HG03520 (cell line): ENCODE measurements around the gene ELOVL3.
"Not testable (repeated sequence)": the region's sequence is repeated elsewhere in the genome, so short reads cannot be mapped to it uniquely, and the experiment has no call there.

Experiments
- ATAC-seq: cut with Tn5 transposase; IDR thresholded peaks from one replicate; pipeline ENCODE4 v1.9.1; 2021; ENCODE audit warnings: mild to moderate bottlenecking, moderate library complexity; ENCODE audit not compliant: unreplicated experiment

ELOVL3 gene

DNA sequence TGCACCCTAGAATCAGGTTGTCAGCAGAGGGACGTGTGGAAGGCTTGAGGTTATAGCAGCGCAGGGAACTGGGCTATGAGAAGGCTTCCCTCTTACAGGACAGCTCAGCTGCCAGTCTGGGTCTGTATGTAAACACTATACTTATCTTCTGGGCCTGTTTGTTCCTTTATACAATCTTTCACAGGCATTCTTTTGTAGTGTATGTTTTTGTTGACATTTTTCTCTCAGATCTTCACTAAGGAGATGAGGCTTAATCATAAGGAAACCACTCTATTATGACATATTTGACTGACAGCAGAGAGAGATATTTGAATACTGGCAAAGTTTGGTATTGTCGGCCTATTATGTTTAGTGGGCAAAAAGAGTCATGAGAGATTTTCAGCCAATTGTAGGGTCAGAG, 20.2 kb downstream of the ELOVL3 start:
- no peak for ATAC-seq

DNA sequence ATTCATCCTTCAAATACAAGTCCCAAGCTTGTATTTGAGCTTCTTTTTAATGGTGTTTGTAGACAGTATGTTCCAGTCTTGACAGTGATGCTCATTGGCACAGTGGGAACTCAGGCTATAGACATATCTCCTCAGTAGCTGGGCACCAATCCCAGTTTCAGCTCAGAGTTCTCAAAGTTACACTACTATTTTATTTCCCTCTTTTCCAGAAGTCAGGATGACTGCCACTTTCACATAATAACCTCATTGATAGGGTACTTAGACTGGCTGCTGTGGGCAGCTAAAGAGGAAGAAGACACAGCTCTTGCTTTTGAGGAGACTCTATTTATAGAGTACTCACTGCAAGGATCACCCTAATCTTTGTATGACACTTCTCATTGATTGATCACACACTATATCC, 21.6 kb downstream of the ELOVL3 start:
- no peak for ATAC-seq

DNA sequence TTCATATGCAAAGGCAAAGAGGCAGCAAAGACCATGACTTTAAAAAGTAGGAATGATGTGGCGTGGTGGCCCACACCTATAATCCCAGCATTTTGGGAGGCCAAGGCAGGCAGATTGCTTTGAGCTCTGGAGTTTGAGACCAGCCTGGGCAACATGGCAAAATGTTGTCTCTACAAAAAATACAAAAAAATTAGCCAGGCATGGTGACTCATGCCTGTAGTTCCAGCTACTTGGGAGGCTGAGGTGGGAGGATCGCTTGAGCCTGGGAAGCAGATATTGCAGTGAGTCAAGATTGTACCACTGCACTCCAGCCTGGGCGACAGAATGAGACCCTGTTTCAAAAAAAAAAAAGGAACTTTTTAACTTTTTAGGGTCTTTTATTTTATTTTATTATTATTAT, 26.4 kb downstream of the ELOVL3 start:
- not testable (repeated sequence) for ATAC-seq

DNA sequence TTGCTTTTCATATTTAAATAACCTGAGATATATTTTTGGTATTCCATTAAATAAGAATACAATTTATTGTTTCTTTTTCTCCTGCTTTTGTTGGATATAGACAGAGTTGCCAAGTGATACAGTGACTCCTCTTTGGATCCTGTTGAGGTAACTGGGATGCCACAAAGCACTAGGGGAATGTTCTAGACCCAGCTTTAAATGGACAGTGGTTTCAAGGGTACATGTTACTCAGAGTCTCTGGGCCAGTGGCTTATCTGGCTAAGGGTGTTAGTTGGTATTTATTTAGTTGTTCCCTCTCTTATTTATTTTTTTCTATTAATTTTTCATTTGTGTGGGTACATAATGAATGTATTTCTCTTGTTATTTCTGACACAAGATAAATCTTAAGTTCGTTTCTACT, 28.3 kb downstream of the ELOVL3 start:
- no peak for ATAC-seq

DNA sequence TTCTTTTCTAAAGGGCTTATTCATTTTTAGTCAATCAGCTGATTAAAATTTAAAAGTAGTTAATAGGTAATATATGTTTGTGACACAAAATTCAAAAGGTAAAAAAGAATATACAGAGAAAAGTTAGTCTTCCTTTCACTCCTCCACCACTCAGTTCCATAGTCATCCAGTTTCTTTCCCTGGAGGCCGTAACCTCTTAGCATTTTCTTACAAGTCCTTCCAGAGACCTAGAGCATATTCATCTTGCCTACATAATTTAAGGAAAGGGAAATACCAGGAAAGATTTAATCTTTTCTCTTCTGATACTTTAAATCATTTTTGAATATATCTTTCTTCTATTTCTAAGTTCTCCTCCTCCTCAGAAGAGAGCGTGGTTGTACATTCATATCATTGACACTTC, 29.3 kb downstream of the ELOVL3 start:
- no peak for ATAC-seq

DNA sequence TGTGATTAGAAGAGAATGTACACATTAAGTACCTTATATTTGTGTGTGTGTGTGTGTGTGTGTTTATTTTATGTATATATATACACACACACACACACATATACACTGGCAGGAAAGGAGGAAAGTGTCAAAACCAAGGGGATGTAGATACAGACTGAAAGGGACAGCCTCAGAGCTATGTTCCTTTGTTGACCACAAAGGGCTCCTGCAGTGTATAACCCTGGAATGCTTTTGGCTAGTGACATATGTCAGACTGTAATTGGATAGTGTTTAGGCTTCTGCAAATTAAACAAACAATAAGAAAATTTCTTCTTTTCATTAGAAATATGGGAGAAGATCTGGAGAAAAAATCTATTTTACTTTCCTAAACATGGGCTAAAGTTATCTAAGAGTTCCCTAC, 35.1 kb downstream of the ELOVL3 start:
- ATAC-seq: no peak

DNA sequence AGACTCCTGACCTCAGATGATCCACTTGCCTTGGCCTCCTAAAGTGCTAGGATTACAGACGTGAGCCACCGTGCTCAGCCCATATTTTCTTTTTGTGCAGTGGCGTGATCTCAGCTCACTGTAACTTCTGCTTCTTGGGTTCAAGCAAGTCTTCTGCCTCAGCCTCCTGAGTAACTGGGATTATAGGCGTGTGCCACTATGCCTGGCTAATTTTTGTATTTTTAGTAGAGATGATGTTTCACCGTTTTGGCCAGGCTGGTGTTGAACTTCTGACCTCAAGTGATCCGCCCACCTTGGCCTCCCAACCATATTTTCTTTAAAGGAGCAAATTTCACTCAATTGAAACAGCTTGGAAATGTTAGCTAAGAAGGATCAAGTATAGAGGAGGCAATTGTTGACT, 35.7 kb downstream of the ELOVL3 start:
- no peak for ATAC-seq

DNA sequence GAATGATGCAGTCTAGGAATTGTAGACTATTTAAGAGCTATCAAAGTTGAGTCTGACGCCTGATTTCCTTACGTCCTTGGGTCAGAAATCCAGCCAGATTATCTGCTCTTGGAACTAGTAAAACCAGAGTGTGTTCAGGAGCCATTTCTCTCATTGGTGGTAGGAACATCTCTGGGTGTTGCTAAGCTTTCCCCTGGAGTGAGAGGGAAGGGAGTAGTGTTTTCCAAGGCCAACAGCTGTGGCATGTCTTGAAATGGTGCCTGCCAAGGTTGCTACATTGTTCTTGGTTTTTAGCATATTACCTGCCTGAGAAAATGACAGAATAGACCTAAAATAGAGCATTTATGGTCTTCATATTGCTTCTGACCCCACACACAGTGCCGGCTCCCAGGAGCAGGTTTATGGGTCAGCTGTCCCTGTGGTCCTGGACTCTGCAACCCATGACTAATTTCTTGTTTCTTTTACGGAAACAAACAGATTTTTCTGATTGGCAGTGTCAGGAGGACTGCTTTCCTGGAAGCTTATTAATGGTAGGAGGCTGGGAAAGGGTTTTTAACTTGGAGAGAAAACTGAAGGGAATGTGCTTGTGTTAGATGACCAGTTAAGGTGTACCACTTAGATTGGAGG, 36.8 kb downstream of the ELOVL3 start:
- no peak for ATAC-seq

DNA sequence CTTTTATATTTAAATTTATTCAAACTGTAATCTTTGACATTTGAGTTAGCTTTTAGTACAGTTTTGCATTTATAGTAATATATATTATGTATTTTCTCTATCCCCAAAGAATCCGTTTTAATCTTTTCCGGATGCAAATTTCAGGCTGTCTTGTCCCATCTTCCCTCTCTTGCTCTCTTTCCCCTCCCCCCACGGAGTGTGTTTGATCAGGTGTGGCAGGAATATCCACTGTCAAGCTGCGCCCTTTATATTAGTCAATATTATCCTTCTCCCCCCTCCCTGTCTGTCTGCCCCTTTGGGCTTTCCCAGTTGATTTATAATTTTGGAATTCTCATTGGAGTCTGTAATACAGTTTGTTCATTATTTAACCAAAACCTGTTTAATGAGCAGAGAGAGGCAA, 38.3 kb downstream of the ELOVL3 start:
- ATAC-seq: no peak

DNA sequence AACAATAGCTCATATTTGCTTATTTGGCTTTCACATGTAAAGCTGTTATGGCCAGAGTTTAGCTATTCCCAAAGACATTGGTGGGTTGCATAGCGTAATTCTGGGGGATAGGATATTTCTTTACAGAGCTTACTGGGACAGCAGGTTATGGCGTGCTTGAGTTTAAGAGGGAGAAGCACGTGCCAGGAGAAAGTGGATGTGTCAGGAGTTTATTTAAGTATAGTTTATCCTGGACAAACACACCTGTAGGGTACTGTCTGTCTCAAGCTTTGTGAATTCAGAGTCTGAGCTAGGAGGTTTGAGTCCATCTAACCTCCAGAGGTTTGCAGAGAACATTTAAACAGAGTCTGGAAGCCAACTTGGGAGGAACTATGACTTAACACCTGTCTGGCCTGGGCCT, 40.6 kb downstream of the ELOVL3 start:
- no peak for ATAC-seq

DNA sequence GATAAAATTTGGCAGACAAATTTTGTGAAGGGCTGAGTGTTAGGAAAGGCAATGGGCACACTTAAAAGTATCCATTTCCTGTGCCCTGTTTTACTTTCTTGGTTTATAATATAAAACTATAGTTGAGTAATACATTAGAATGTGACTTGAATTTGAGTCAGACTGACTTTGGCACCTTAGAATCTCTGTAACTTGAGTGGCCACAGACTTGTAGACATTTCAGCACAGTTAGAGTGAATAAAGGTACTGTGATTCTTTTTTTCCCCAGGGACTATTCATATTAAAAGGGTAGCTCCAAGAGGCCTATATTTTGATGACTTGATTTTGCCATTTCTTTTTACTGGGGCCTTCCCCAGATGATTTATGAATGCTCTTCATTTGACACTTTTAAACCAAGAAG, 41.6 kb downstream of the ELOVL3 start:
- no peak for ATAC-seq

DNA sequence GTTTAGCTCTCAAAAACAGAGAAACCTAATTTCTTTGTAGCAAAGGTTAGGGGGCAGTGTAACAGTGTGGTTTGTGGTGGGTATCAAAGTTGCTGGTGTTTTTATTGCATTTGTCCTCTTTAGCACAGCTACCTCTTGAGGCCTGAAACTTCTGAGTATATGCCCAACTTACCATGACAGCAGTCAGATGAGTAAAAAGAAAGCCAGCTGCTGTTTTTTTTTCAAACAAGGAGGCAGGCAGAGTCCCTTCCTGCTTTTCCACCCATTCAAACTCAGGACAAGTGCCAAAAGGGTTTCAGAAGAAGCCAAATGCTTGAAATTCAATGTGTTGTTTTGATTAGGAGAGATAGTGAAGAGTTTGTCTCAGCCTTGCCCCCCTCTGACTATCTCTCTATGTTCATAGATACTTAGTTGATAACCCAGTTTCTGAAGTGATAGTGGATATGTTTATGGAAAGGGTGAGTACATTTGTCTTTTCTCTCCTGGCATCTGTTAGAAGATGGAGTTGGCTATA, 42.3 kb downstream of the ELOVL3 start:
- no peak for ATAC-seq

DNA sequence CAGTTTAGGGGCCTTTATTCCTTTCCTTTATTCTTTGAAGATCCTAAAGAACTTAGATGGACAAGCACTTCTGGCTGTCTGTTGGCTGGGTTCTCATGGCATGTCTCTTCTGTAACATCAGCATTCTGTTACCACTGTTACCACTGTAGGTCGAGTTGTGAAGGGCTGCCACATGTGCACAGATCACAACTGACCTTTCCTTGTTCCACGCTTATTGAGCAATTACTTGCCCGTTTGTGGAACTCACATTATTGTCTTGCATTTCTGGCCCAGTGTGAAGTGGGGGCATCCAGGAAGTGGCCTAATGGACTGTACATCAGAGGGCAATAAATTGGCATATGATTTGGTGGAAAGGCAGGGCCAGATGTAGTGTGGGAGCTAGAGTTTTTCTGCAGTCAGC, 42.9 kb downstream of the ELOVL3 start:
- no peak for ATAC-seq

DNA sequence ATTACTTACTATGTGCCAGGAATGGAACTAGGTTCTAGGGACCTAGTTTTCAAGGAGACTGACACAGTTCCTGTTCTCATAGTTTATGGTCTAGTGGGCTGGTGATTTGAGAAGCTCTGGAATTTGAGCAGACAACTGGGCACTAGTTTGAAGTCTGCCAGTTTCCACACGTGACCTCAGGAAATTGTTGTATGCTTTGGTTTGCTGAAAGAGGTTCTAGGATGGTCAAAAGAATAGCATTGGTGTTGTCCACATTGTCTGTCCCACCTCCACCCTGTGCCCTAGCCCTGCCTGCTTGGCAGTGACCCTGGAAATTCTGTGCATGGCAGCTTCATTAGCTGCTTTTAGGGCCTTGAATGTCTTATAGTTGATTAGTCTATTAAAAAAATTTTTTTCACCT, 48.0 kb downstream of the ELOVL3 start:
- ATAC-seq: no peak

DNA sequence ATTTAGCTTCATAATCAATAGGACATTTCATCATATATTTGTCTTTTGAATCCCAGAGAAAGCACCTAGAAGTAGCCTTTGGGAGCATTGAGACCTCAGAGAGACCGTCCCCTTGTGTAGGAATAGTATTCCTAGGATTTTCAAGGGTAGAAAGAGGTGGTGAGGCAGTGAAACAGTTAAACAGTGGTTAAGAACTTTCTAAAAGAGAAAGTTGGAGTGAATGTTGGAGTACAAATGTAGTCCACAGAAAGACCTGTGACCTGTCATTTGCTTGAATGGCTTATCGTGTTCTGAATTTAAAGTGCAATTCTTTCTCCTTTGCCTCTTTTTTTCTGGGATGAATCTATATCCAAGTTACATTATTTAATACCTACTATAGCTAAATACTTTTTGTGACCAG, 49.2 kb downstream of the ELOVL3 start:
- no peak for ATAC-seq

DNA sequence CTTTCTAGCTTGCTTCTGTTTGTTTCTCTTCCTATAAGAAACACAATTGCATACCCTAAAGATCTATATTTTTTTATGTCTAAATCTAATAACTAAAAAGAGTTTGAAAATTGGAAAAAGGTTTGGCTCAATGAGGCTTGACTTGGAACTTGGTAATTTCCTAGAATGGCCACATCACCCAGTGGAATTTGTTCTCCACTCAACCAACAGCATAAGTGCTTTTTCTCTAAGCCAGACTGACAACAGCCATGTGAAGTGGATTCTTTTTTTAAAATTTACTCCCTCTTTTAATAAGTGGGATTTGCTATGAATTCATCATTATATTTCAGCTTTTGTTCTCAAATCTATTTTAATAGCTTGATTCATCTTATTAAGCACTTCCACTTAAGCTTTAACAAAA, 53.0 kb downstream of the ELOVL3 start:
- no peak for ATAC-seq
